DOHH2 (cell line): ENCODE results near the gene SLC7A11.

Experiments used
- EZH2phosphoT487 ChIP-seq: fragments of 200-600 bp; sonication (generic); IDR thresholded peaks from 2 replicates; pipeline ENCODE4 v1.6.1; 2017; ENCODE audit warnings: borderline replicate concordance, mild to moderate bottlenecking, antibody characterized with exemption, low read length, moderate library complexity, mixed read lengths
- TF ChIP-seq, protein P1 (sequence below): fragments of 200-600 bp; sonication (generic); IDR thresholded peaks from one replicate; pipeline ENCODE4 v1.5.1; 2014; ENCODE audit warnings: antibody characterized with exemption, mild to moderate bottlenecking, low read depth, low read length; ENCODE audit not compliant: poor library complexity, severe bottlenecking

DNA sequence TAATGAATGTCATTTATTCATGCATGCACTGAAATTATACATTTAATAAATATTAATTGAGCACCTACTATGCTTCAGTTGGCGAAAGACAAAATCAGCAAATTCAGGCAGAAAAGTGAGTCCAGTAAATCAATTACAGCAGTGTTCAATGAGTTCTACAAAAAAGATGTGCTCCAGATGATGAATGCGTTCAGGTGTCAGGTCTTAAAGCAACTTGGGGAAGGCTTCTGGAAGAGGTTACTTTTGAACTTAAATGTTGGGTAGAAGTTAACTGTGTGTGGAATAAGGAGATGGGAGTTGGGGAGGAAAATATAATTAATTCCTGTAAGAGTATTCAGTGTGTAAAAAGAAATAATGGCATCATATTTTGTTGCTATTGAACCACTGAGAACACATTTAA is 79.0 kb downstream of the SLC7A11 start:
- TF ChIP-seq, protein P1, sequence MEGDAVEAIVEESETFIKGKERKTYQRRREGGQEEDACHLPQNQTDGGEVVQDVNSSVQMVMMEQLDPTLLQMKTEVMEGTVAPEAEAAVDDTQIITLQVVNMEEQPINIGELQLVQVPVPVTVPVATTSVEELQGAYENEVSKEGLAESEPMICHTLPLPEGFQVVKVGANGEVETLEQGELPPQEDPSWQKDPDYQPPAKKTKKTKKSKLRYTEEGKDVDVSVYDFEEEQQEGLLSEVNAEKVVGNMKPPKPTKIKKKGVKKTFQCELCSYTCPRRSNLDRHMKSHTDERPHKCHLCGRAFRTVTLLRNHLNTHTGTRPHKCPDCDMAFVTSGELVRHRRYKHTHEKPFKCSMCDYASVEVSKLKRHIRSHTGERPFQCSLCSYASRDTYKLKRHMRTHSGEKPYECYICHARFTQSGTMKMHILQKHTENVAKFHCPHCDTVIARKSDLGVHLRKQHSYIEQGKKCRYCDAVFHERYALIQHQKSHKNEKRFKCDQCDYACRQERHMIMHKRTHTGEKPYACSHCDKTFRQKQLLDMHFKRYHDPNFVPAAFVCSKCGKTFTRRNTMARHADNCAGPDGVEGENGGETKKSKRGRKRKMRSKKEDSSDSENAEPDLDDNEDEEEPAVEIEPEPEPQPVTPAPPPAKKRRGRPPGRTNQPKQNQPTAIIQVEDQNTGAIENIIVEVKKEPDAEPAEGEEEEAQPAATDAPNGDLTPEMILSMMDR = no peak
- no peak for TF ChIP-seq EZH2phosphoT487
